HepG2 (cell line): ENCODE data around the gene TROAP. TPM values are rescaled to one million over a fixed set of nuclear protein-coding genes. Genes with fewer than 3 reads are reported as not detected.

Experiments used
- ATAC-seq: fragments of 200-7000 bp; cut with Tn5 transposase; 3 replicates; pipeline ENCODE4 v1.9.1; 2020; ENCODE audit warnings: mild to moderate bottlenecking, moderate library complexity
- BruUV-seq: library from RNA; stranded (reverse); fragments of 400-500 nt; replicated peaks from 2 replicates; lab custom pipeline; 2021; lab: Mats Ljungman, UMichigan
- CTCF ChIA-PET: fragments of 300-600 bp; formaldehyde crosslinking; extraction: SDS; loops from one replicate; lab custom pipeline; 2021; ENCODE audit warnings: low total read pairs, inconsistent platforms, low intra/inter-chr PET ratio; lab: Yijun Ruan, JAX
- POLR2A ChIA-PET: fragments of 350-600 bp; sonication (Branson Sonifier 250); formaldehyde crosslinking; loops from one replicate; lab custom pipeline; 2020; ENCODE audit warnings: antibody characterized with exemption, inconsistent platforms; lab: Yijun Ruan, JAX
- DNase-seq: peaks from one replicate; pipeline ENCODE4 v3.0.0-alpha.2; 2015; ENCODE audit warnings: low spot score
- FAIRE-seq: peaks from 3 replicates; lab custom pipeline; 2011; peaks lifted over from hg19 to GRCh38; lab: Jason Lieb, UNC
- H2AFZ ChIP-seq: one replicate; pipeline ENCODE4 v1.6.1; 2011; ENCODE audit warnings: low read length, inconsistent platforms
- H3K27ac ChIP-seq: fragments of 300-600 bp; 3 replicates; pipeline ENCODE4 v1.8.0; 2011; ENCODE audit warnings: mixed run types, mild to moderate bottlenecking, mixed read lengths, low read length, inconsistent platforms; ENCODE audit not compliant: insufficient read depth; ENCODE audit errors: extremely low read length
- H3K27me3 ChIP-seq, 2 experiments: fragments of 200-600 bp in 1 of 2; 2 replicates in 1 of 2; 3 replicates in 1 of 2; pipeline versions ENCODE4 v1.6.0 to v1.8.0; 2011; ENCODE audit warnings: low read length in 2 of 2, mild to moderate bottlenecking in 2 of 2, moderate library complexity in 2 of 2, inconsistent platforms in 1 of 2; ENCODE audit not compliant: insufficient read depth in 2 of 2, control insufficient read depth in 1 of 2
- H3K36me3 ChIP-seq, 2 experiments: fragments of 200-600 bp in 1 of 2; replicated peaks in 1 of 2; 2 replicates in 1 of 2; 3 replicates in 1 of 2; pipeline versions ENCODE4 v1.5.1 to v1.8.0; 2011; ENCODE audit warnings: low read length in 2 of 2, inconsistent platforms in 1 of 2; ENCODE audit not compliant: insufficient read depth in 2 of 2, control insufficient read depth in 1 of 2
- H3K4me1 ChIP-seq: 2 replicates; pipeline ENCODE4 v1.5.1; 2012; ENCODE audit warnings: low read length, inconsistent platforms; ENCODE audit not compliant: insufficient read depth
- H3K4me2 ChIP-seq: 2 replicates; pipeline ENCODE4 v1.6.0; 2011; ENCODE audit warnings: low read depth, low read length, inconsistent platforms
- H3K4me3 ChIP-seq, 3 experiments: fragments of 200-600 bp in 1 of 3; sonication (generic), shearing (Covaris generic) in 1 of 3; replicated peaks in 1 of 3; 2 replicates each; pipeline ENCODE4 v1.5.1; 2011 to 2016; ENCODE audit warnings: low read length in 3 of 3, inconsistent platforms in 2 of 3, low read depth in 2 of 3, mild to moderate bottlenecking in 2 of 3, control low read depth in 1 of 3, mixed read lengths in 1 of 3; ENCODE audit not compliant: insufficient read depth in 1 of 3
- H3K79me2 ChIP-seq: one replicate; pipeline ENCODE4 v1.6.1; 2011; ENCODE audit warnings: low read length, inconsistent platforms; ENCODE audit not compliant: insufficient read depth
- H3K9ac ChIP-seq: 2 replicates; pipeline ENCODE4 v1.6.0; 2011; ENCODE audit warnings: mild to moderate bottlenecking, low read depth, low read length, inconsistent platforms; ENCODE audit not compliant: insufficient read depth
- H3K9me3 ChIP-seq: 2 replicates; pipeline ENCODE4 v1.5.1; 2012; ENCODE audit warnings: mild to moderate bottlenecking, low read length
- H4K20me1 ChIP-seq: 2 replicates; pipeline ENCODE4 v1.6.0; 2011; ENCODE audit warnings: inconsistent platforms, mild to moderate bottlenecking, low read length, moderate library complexity; ENCODE audit not compliant: insufficient read depth
- ARID3A ChIP-seq: IDR thresholded peaks from 2 replicates; pipeline ENCODE4 v1.6.1; 2012; ENCODE audit warnings: low read depth, low read length, improper control_type of control experiment
- ATM ChIP-seq: fragments of 450-650 bp; IDR thresholded peaks from 2 replicates; pipeline ENCODE4 v1.7.1; 2017; ENCODE audit warnings: mild to moderate bottlenecking, borderline replicate concordance
- CEBPG ChIP-seq: IDR thresholded peaks from 2 replicates; pipeline ENCODE4 v1.6.1; 2016
- KDM6A ChIP-seq: IDR thresholded peaks from 2 replicates; pipeline ENCODE4 v1.6.1; 2016; ENCODE audit warnings: low read depth
- KLF13 ChIP-seq: sonication (generic); formaldehyde crosslinking; IDR thresholded peaks from 2 replicates; pipeline ENCODE4 v1.4.0; 2020; ENCODE audit warnings: mild to moderate bottlenecking, missing genetic modification reagents
- MAFG ChIP-seq: sonication (generic); formaldehyde crosslinking; IDR thresholded peaks from 2 replicates; pipeline ENCODE4 v1.5.1; 2020; ENCODE audit warnings: mild to moderate bottlenecking, missing genetic modification reagents
- NCOA2 ChIP-seq: sonication (generic); formaldehyde crosslinking; IDR thresholded peaks from 2 replicates; pipeline ENCODE4 v1.8.0; 2022; ENCODE audit warnings: inconsistent platforms
- NCOA5 ChIP-seq: sonication (generic); formaldehyde crosslinking; IDR thresholded peaks from 2 replicates; pipeline ENCODE4 v1.4.0; 2020; ENCODE audit warnings: missing genetic modification reagents
- NFE2L2 ChIP-seq: fragments of 150-350 bp; IDR thresholded peaks from 2 replicates; pipeline ENCODE4 v1.6.1; 2014; ENCODE audit warnings: low read length
- NR2F2 ChIP-seq: IDR thresholded peaks from 2 replicates; pipeline ENCODE4 v1.6.1; 2012; ENCODE audit warnings: low read depth, inconsistent platforms, borderline replicate concordance
- NR2F6 ChIP-seq, 2 experiments: IDR thresholded peaks; 2 replicates each; pipeline ENCODE4 v1.6.1; 2016; ENCODE audit warnings: antibody characterized with exemption in 1 of 2, mild to moderate bottlenecking in 1 of 2
- RNF219 ChIP-seq: sonication (generic); formaldehyde crosslinking; IDR thresholded peaks from 2 replicates; pipeline ENCODE4 v1.5.0; 2020; ENCODE audit warnings: mild to moderate bottlenecking, missing genetic modification reagents
- SOX5 ChIP-seq: IDR thresholded peaks from 2 replicates; pipeline ENCODE4 v1.6.1; 2016; ENCODE audit warnings: borderline replicate concordance
- SPEN ChIP-seq: sonication (generic); formaldehyde crosslinking; IDR thresholded peaks from 2 replicates; pipeline ENCODE4 v1.5.1; 2020; ENCODE audit warnings: low read depth, mild to moderate bottlenecking, missing genetic modification reagents
- TCF12 ChIP-seq, 2 experiments: fragments of 450-650 bp in 1 of 2; sonication (generic) in 1 of 2; formaldehyde crosslinking in 1 of 2; IDR thresholded peaks; 2 replicates each; pipeline versions ENCODE4 v1.6.1 to v1.8.0; 2017 to 2022; ENCODE audit warnings: antibody characterized with exemption in 1 of 2, mild to moderate bottlenecking in 1 of 2, missing genetic modification reagents in 1 of 2, moderate library complexity in 1 of 2
- ZNF543 ChIP-seq: sonication (generic); formaldehyde crosslinking; IDR thresholded peaks from 2 replicates; pipeline ENCODE4 v1.4.0; 2020; ENCODE audit warnings: mild to moderate bottlenecking, missing genetic modification reagents
- ZNF589 ChIP-seq: sonication (generic); formaldehyde crosslinking; conservative IDR thresholded peaks from 2 replicates; pipeline ENCODE4 v1.8.0; 2022; ENCODE audit warnings: mild to moderate bottlenecking, moderate library complexity, missing genetic modification reagents
- WGBS: methylation state at CpG from one replicate; pipeline ENCODE4 v1.1.6; 2017; ENCODE audit warnings: low lambda C conversion rate; 5-methylcytosine and 5-hydroxymethylcytosine counted together
- in situ Hi-C: cut with HindIII; loops from 2 replicates; pipeline ENCODE4 v1.10.0; 2017; ENCODE audit warnings: low pct_unique_long_range_greater_than_20kb; ENCODE audit not compliant: extremely low pct_ligation_motif_present
- intact Hi-C: fragments of 100-400 bp; cut with micrococcal nuclease; formaldehyde crosslinking; loops from one replicate; pipeline ENCODE4 v1.10.0; 2022; ENCODE audit not compliant: unreplicated experiment
- polyA plus RNA-seq, 8 experiments: library from polyadenylated mRNA; depleted of rRNA in 3 of 8; stranded (reverse) in 7 of 8; unstranded in 1 of 8; fragments of >200 nt; fragmentation: Illumina TruSeq in 4 of 8; extraction: Trizol in 4 of 8; gene quantifications; 2 replicates each; pipeline versions ENCODE4 v1.2.1 to v1.2.3, GENCODE V29; 2011 to 2016; ENCODE audit warnings: low read depth in 4 of 8, missing spikeins in 1 of 8, mixed read lengths in 1 of 8; ENCODE audit not compliant: insufficient read depth in 1 of 8
- total RNA-seq, 5 experiments: library from RNA; depleted of rRNA; stranded (reverse); fragments of >200 nt; fragmentation: Illumina TruSeq; extraction: Trizol; gene quantifications; 2 replicates each; pipeline ENCODE4 v1.2.3, GENCODE V29; 2016; ENCODE audit warnings: low read depth in 1 of 5

TROAP gene
- total and polyA plus RNA-seq, 2 of the 13 experiments (the other 11 are each of a cell fraction or from before 2014, with no cell fraction given): 22.5 to 30.9 TPM

- no TSS peak for BruUV-seq
- no peak for ATAC-seq
These were observed 4.3 kb downstream of the TROAP start for GRCh38 chr12:49327368-49327767.

GRCh38 chr12:49327887-49328286, 4.8 kb downstream of the TROAP start:
- Histone ChIP-seq H3K4me3 (no peak overlapping the region), H3K27me3 (peaks cover 0 to 4% of the 10 kb centered on the region in 2 experiments; a peak in 1 of 5 replicates), H3K4me1 (peaks cover 25% of the 10 kb centered on the region), H4K20me1 (no peaks in the 10 kb centered on the region), H3K9ac (no peak overlapping the region), H3K79me2 (peaks cover 8% of the 10 kb centered on the region), H2AFZ (no peak overlapping the region), H3K9me3 (no peaks in the 10 kb centered on the region), H3K27ac (no peak overlapping the region), H3K4me2 (no peak overlapping the region), H3K36me3 (peaks cover 16 to 43% of the 10 kb centered on the region in 2 experiments)
- CTCF ChIA-PET: no interaction called here
- in situ Hi-C loops: no loop called here
- 100% methylated on average over 2 of the region's 2 CpGs for WGBS
- POLR2A ChIA-PET: no interaction called here
- BruUV-seq: no TSS peak
- intact Hi-C loops: no loop called here
- FAIRE-seq (no peak), ATAC-seq (no peak), DNase-seq (no peak)
- TF ChIP-seq ARID3A (no peak), TCF12 (IDR thresholded peaks at IDR 0.05) (no peak), TCF12 (CRISPR knock-in tag; IDR thresholded peaks at IDR 0.05) (no peak), ZNF543 (no peak), SPEN (CRISPR knock-in tag) (no peak), CEBPG (CRISPR knock-in tag) (no peak), NCOA2 (no peak), ATM (no peak), SOX5 (no peak), RNF219 (CRISPR knock-in tag) (no peak), MAFG (CRISPR knock-in tag) (no peak), KDM6A (CRISPR knock-in tag) (no peak), KLF13 (CRISPR knock-in tag) (no peak)
- TF ChIP-seq, all 625 proteins: peak for 0

More at GRCh38 chr12:49327368-49327767, 4.3 kb downstream of the TROAP start:
- intact Hi-C loops (no loop called here), in situ Hi-C loops (no loop called here)
- peaks cover 0 to 4% of the 10 kb centered on the region in 2 experiments; a peak in 1 of 5 replicates for H3K27me3 ChIP-seq
- peaks cover 22% of the 10 kb centered on the region for H3K4me1 ChIP-seq
- H4K20me1 ChIP-seq: no peaks in the 10 kb centered on the region
- peaks cover 8% of the 10 kb centered on the region for H3K79me2 ChIP-seq
- no peak for FAIRE-seq
- H3K27ac ChIP-seq: no peak overlapping the region
- ChIA-PET CTCF (no interaction called here), POLR2A (no interaction called here)
- no peak overlapping the region for H3K4me3 ChIP-seq
- TF ChIP-seq NR2F6 (IDR thresholded peaks at IDR 0.05): peak; percentile 66
- TF ChIP-seq NR2F6 (CRISPR knock-in tag; IDR thresholded peaks at IDR 0.05): no peak
- TF ChIP-seq NR2F2: peak; percentile 61; the same call in 1 of the 2 replicates
- TF ChIP-seq NCOA5 (CRISPR knock-in tag): no peak
- TF ChIP-seq NFE2L2: no peak
- TF ChIP-seq ZNF589 (CRISPR knock-in tag): no peak
- peaks cover 16 to 43% of the 10 kb centered on the region in 2 experiments for H3K36me3 ChIP-seq
- no peak overlapping the region for H3K4me2 ChIP-seq
- H2AFZ ChIP-seq: no peak overlapping the region
- no peak overlapping the region for H3K9ac ChIP-seq
- H3K9me3 ChIP-seq: no peaks in the 10 kb centered on the region
- DNase-seq: no peak
